SW480 (cell line): ENCODE results near the gene BCAR1.
"Not testable (repeated sequence)": the region's sequence is repeated elsewhere in the genome, so short reads cannot be mapped to it uniquely, and the experiment has no call there.

Experiments
- DNase-seq: peaks from one replicate; pipeline ENCODE4 v3.0.0-alpha.2; 2016; ENCODE audit warnings: low spot score

BCAR1 gene

GRCh38 chr16:75256059-75256571 lies 4.7 kb upstream of the BCAR1 start:
- no peak for DNase-seq

DNA sequence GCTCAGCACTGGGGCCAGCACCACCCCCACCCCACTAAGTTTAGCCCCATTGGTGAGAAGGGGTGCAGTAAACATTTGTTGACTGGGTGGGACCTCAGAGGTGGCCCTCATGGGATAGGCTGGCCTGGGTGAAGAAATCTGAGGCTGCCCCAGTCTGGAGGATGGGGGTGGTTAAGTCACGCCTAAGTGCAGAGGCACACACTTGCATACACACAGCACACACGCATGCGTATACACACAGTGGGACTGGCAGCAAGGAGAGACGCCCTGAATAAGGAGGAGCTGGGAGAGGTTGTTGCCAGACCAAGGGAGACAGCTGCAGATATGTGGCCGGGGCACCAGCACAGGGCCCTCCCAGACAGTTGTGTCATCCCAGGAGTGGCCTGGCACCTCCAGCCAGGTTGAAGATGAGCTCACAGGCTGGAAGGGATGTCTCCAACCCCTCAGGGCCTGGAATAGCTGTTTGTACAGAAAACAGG lies 3.0 kb upstream of the BCAR1 start:
- no peak for DNase-seq

DNA sequence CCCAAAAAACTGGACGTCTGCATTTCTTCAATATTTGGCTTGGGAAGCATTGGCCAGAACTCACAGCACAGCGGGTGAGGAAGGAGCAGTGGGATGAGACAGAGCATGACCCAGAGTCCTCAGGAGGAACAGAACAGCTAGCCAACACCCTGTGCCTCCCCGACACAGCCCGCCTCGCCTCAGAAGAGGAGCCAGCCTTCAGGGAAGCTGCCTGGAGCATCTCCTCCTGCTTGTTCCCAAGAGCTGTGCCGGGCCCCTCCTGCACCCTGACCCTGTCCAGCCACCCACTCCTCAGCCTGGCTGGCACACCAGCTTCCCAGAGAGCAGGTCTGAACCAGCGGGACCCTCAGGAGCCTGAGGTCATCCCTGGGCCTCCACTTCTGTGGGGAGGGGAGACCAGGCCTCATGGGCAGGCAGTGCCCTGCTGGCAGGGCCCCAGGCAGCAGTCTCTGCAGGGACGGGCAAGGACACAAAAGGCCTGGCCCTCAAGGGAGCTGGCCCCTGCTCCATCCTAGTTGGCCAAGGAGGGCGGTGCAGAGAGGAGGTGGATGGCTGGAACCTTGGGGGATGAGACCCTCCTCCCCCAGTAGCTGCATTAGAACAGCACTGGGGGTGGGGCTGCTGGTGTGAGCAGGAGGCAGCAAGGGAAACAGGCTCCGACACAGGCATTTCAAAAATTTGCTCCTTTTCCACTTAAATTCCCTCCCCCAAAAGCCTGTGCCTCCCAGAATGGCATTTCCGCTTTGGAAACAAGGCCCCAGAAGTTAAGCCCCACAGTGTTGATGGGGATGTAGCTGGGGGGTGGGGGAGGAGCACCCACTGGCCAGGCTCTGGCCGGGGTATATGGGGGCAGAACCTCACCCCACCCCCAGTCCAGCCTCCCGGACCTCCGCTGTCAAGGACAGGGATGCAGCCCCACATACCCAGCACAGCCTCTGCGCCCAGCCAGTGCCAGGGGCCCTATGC lies 1.8 kb upstream of the BCAR1 start:
- DNase-seq = no peak

DNA sequence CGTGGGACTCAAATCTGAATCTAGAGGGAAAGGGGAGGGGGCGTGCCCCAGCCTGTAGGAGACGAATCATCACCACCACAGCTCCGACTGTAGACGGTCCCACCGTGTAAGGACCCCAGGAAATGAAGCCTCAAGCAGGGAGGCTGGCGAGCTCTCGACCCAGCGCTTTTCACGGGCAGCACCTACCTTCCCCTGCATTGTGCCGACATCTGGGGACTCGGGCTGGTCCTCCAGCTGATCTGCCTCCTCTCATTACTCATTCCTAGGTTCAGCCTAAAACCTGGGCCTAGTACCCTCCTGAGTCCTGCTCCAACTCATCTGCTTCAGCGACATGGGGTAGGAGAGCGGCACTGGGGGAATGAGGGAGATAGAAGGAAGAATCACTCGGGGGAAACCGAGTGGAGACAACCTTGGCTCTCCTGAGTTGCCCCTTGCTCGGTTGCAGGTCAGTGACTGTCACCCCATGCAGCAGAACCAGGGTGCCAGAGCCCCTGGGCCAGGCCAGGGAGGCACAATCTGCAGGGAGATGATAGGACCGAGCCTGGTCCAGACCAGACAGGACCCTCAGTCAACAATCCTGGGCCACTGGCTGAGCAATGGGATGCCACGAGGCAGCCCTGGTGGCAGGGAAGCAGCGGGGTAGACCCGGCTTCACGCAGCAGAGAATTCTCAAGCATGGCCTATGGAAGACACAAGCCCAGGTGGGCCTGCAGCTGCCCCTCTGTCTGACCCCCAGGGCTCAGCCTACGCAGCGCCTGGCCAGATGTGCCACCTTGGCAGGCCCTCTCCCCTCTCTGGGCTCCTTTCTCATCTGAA lies 833 bp upstream of the BCAR1 start:
- DNase-seq = no peak

DNA sequence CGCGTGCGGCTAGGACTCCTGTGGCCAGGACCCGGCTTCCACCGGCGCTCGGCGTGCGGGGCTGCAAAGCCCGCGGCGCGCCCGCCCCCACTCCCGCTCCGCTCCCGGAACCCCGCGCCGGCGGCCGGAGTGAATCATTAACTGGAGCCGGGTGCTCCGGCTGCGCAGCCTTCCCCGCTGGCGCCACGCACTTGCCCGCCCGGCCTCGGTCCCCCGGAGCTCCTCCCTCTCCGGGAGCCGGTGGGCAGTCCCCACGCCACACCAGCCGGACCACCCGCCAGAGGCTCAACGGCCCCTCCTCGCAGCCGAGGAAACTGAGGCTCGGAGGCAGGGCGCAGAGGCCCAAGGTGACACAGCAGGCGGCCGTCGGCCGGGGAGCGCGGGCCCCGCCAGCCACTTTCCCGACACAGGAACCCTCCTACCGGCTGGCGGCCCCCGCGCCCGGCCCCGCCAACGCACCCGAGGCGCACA lies 580 bp downstream of the BCAR1 start:
- DNase-seq = no peak

- DNase-seq = no peak
Measured at GRCh38 chr16:75250089-75250808, 1.2 kb downstream of the BCAR1 start.

- DNase-seq = no peak
Measured at GRCh38 chr16:75249441-75249840, 2.0 kb downstream of the BCAR1 start.

DNA sequence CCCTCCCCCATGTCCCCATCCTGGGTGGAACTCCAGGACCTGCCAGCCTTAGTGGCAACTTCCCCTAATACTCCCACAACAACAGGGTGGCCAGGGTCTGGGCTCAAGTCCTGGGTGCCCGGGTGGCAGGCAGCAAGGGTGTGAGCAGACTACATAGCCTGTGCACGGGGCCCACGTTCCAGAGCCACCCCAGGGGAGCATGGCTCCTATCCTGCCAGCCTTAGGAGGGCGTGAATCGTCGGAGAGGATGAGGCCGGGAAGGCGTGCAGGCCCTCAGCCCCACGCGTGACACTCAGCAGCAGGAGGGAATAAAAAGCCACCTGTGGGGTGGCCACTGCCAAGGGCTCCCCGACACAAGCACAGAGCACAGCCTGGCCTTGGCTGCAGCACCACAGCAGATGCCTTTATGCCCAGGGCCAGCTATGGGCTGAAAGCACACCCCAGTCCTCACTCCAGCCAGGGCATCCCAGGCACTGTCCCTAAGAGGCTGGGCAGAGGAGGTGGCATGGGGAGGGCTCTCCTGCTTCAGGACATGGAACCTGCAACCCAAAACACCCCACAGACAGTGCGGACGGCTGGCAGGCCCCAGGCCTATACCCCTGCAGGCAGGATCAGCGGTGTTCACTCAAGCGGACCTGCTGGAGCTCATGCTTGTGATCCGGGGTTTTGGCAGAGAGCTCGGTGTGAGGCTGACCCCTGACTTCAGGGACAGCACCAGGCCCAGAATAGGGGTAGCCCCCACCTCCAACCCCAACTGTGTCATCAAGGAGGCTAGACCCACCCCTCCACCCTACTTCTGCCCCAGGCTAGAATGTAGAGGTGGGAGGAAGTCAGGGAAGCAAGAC lies 2.7 kb downstream of the BCAR1 start:
- DNase-seq = no peak

DNA sequence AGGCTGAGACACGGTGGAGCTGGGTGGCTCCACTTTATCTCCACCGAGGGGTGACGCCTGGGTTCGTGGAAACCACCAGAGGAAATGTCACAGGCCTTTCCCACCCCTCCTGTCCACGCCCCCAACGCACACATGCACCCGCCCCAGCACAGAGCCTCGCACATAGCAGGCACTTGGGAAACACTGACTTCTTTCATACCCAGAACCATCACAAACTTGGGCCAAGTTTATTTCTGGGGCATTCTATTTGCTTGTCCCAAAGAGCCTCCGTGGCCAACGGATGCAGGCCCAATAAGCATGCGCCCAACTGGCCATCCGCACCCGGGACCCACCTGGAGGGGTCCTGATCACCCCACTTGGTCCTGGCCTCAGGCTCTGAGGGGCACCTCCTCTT lies 3.3 kb downstream of the BCAR1 start:
- no peak for DNase-seq

- no peak for DNase-seq
Measured at GRCh38 chr16:75247249-75247648, 4.2 kb downstream of the BCAR1 start.

DNA sequence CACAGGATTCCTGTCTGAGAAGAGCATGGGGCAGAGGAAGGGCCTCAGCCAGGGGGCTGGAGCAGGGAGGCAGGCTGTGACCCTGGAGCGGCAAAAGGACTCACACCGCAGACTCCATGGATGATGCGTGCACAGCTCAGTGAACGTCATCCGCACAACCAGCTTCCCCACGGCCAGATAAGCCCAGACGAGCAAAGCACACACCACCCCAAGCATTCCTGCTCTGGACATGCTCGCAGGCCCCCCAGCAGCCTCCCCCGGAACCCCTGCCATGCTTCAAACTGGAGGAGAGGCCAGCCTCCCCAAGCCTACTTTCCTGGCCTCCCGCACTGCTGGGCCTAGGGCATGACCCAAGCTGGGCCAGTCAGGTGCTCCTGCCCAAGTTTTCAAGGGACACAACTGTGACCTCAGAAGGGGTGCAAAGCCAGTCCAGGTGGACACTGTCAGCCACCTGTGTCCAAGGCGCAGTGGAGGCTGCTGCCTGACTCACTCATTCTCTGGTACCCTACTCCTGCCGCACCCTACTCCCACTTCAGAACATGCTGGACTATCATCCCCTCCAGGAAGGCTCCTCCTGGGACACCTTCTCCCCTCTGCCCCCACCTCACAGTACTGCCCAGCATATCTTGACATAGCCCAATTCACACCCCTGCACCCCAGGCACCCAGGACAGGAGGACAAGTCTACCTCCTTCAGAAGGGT lies 4.8 kb downstream of the BCAR1 start:
- no peak for DNase-seq

GRCh38 chr16:75244844-75245758 lies 6.3 kb downstream of the BCAR1 start:
- DNase-seq = peak; percentile 90

DNA sequence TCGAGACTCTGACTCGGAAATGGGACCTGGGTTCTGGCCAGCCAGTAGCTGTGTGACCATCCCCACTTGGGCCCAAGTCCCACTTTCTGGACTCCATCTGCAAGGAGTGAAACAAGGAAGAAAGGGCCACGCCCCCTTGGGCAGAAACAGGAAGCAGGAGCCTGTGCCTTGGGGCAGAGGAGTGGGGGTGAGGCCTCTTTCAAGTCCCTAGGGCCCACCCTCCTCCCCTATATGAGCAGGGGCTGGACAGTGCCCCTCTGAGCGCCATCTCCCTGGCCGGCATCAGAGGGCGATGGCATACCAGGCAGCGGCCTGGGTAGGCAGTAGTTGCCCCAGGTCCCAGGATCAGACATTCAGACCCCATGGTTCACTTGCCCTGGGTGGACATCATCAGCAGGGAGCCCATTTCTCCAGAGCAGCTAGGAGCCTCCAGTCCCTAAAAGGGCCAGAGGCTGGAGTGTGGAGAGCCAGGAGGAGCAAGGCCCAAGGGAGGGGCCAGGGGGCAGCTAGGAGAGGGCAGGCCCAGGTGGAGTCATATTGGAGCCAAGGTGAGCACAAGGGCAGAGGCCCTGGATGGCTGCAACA lies 7.1 kb downstream of the BCAR1 start:
- no peak for DNase-seq

GRCh38 chr16:75243667-75244224 lies 7.7 kb downstream of the BCAR1 start:
- no peak for DNase-seq

- not testable (repeated sequence) for DNase-seq
Measured at GRCh38 chr16:75242436-75243078, 8.9 kb downstream of the BCAR1 start.

DNA sequence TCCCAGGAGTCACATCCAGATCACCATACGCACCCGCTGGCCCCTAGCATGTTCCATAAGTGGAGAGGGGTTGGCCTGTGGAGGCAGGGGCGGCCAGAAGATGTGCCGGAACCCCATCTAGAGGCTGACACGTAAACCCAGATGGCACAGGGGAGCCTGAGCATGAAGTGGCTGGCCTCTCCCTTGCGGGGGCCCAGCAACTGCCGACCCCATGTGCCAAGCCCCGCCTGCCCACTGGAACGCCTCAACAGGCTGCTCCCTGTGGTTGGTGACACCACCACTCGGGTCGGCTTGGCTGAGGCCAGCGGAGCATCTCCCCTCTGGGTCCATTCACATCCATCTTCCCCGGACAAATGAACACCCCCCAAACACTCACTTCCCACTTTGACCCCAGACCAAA lies 9.5 kb downstream of the BCAR1 start:
- DNase-seq = no peak

GRCh38 chr16:75241412-75241811 lies 10.0 kb downstream of the BCAR1 start:
- no peak for DNase-seq

DNA sequence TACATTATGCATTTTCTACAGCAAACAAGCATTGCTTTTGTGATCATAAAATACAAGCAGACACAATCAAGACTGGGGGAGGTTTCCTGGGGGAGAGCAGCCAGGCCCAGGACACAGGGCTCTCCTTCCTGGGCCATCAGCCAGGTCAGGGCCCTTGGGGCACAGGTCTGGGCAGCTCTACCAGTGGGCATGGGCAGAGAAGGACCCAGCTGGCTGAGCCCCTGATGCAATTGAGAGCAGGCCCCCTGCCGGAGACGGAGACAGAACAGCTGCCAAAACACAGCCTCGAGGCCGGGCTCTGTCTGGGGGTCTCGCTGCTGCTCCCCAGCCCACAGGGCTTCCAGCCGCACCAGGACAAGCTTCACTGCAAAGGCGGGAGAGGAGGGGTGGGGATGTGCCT lies 10.8 kb downstream of the BCAR1 start:
- not testable (repeated sequence) for DNase-seq
